RWPE1 (cell line): Measurements from ENCODE around the gene HERPUD2.
"Not testable (repeated sequence)": the region's sequence is repeated elsewhere in the genome, so short reads cannot be mapped to it uniquely, and the experiment has no call there.

Experiments
- CTCF ChIA-PET: fragments of 350-600 bp; sonication (Branson Sonifier 250); formaldehyde crosslinking; extraction: SDS; loops from one replicate; lab custom pipeline; 2021; lab: Yijun Ruan, JAX
- POLR2A ChIA-PET: fragments of 400-600 bp; formaldehyde crosslinking; extraction: SDS; loops from one replicate; lab custom pipeline; 2020; ENCODE audit warnings: antibody characterized with exemption; ENCODE audit not compliant: low non-redundant PET; lab: Yijun Ruan, JAX
- DNase-seq: peaks from one replicate; pipeline ENCODE4 v3.0.0; 2012; ENCODE audit warnings: low spot score
- H3K27ac ChIP-seq: fragments of 450-650 bp; 2 replicates; pipeline ENCODE4 v1.5.1; 2017
- CTCF ChIP-seq: fragments of 450-650 bp; conservative IDR thresholded peaks from 2 replicates; pipeline ENCODE4 v1.5.1; 2017; ENCODE audit warnings: low read depth, mild to moderate bottlenecking

Gene HERPUD2

GRCh38 chr7:35593899-35594298, 101.0 kb downstream of the HERPUD2 start:
- no peak overlapping the region for H3K27ac ChIP-seq
- POLR2A ChIA-PET = no interaction called here
- CTCF ChIA-PET = no interaction called here
- no peak; the same call in 1 of the 2 replicates for TF ChIP-seq CTCF
- no peak for DNase-seq

DNA sequence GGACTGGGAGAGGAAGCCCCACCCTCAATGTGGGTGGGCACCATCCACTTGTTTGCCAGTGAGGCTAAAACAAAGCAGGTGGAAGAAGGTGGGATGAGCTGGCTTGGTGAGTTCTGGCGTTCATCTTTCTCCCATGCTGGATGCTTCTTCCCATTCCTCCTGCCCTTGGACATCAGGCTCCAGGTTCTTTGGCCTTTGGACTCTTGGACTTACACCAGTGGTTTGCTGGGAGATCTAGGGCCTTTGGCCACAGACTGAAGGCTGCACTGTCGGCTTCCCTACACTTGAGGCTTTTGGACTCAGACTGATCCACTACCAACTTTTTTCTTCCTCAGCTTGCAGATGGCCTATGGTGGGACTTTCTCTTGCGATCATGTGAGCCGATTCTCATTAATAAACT, 106.3 kb downstream of the HERPUD2 start:
- TF ChIP-seq CTCF = no peak
- POLR2A ChIA-PET = no interaction called here

DNA sequence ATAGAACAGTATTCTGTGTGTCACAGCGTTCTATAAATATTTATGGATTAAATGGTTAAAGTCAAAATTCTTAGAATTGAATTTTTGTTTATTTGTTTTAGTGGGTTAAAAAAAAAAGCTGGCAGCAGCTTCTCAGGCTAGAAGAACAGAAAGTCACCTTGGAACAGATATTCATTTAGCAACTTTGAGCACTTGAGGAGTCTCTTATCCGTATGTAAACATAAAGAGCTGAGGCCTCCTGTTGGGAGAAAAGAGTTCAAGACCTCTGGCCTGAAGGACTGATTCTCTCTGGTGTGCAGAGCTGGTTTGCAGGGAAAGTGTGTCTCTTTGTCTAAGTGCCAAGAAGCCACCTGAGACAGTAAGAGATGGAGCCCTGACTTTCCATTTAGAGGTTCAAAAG, 109.9 kb downstream of the HERPUD2 start:
- POLR2A ChIA-PET = no interaction called here
- CTCF ChIA-PET = no interaction called here
- H3K27ac ChIP-seq = no peak overlapping the region
- TF ChIP-seq CTCF = no peak
- no peak for DNase-seq

More for the DNA sequence above, 106.3 kb downstream of the HERPUD2 start:
- DNase-seq = no peak
- no peak overlapping the region for H3K27ac ChIP-seq
- CTCF ChIA-PET = interaction anchor here (0.7 kb wide), 1 partner anchor 1735 kb away, joined by 3 read pairs; no protein-coding TSS in a partner anchor

DNA sequence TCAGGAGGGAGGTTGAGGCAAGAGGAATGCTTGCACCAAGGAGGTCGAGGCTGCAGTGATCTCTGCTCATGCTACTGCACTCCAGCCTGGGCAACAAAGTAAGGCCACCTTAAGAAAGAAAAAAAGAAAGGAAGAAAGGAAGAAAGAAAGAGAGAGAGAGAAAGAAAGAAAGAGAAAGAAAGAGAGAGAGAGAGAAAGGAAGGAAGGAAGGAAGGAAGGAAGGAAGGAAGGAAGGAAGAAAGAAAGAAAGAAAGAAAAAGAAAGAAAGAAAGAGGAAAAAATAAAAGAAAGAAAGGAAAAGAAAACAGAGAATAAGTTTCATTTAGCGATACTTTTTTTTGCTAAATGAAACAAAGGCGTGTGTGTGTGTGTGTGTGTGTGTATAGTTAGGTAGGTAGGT, 110.4 kb downstream of the HERPUD2 start:
- CTCF ChIA-PET = interaction anchor here (0.6 kb wide), 1 partner anchor 26 kb away, joined by 3 read pairs; no protein-coding TSS in a partner anchor
- H3K27ac ChIP-seq, POLR2A ChIA-PET, DNase-seq: not testable (repeated sequence)
